GM12875 (cell line): ENCODE data around the gene GAGE10.

Experiments used
- H3K4me3 ChIP-seq: one replicate; pipeline ENCODE4 v1.5.1; 2011; ENCODE audit warnings: low read depth, low read length, control low read depth
- CTCF ChIP-seq: IDR thresholded peaks from 2 replicates; pipeline ENCODE4 v1.5.1; 2011; ENCODE audit warnings: low read depth, mild to moderate bottlenecking, control low read depth, inconsistent platforms, low read length, moderate library complexity, borderline replicate concordance; ENCODE audit not compliant: insufficient read depth

Gene GAGE10

DNA sequence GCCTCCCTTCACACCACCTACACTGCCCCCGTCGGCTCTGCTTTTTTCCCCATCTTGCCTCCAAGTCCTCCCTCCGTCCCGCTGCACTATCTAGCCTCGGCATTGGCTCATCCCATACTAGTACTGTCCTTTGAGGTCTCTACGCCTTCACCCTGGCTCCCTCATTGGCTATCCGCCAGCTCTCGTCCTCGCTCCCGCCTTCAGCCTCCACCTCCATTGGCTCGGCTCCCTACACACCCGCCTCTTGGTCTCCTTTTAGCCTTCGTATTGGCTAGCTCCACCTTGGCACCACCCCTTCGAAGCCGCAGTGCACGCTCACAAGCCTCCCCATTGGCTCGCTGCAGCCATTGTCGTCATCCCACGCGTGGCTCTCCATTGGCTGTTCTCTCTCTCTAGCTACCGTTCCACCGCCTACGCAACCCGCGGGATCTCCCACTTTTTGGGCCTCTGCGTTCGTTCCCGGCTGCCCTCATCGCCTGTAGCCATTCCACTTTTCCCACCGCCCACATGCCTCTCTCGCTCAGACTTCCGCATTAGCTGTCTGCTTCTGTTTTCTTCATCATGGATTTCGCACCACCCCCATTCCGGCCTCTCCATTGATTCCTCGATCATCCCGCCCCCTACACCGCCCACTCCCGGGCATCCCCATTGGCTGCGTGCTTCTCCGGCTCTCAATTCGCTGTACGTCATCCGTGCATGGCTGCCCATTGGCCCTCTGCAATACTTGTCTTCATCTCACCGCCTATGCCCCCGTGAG, 34.3 kb upstream of the GAGE10 start:
- TF ChIP-seq CTCF: no peak
- peak overlapping the region; percentile 73 for H3K4me3 ChIP-seq

DNA sequence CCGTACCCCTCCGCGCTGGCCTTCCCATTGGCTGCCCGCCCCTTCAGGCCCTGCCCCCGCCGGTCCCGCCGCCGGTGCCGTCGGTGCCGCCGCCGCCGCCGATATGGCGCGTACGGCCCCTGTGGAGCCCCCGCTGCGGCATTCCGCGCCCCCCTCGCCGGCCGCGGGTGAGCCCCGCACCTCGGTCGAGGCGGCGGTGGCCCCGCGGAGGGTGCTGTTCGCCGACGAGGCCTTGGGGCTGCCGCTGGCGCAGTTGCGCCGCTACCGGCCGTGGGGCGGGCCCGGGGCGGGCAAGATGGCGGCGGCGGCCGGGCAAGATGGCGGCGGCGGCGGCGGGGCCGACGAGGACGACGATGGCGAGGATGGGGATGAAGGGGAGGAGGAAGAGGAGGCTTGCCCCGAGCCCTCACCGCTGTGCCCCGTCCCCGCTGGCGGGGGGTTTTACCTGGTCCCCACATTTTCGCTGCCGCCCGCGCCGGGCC, 33.6 kb upstream of the GAGE10 start, which contains the start of gene PPP1R3F:
Gene PPP1R3F (plus strand): TSS at position 27 of the 482 bp plus-strand sequence. CDS start 77 bp downstream, at position 104.
- no peak for TF ChIP-seq CTCF
- H3K4me3 ChIP-seq: peak within 1 kb of the TSS; percentile 79

DNA sequence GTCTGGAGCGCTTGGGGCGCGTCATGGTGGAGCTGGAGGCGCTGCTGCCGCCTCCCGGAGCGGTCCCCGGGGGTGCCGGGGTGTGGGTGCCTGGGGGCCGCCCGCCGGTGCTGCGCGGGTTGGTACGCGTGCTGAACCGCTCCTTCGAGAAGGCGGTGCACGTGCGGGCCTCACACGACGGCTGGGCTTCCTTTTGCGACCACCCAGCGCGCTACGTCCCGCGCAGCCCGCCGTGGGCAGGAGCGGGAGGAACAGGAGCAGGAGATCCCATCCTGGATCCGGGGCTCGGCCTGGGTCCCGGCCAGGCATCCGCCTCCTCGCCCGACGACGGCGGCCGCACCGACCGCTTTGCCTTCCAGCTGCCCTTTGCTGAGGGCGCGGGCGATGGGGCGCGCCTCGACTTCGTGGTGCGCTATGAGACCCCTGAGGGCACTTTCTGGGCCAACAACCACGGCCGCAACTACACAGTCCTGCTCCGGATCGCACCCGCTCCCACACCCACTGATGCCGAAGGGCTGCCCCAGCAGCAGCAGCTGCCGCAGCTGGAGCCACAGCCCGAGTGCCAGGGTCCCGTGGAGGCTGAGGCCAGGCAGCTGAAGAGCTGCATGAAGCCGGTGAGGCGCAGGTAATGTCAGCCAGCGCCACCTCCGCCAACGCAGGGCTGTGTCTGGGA, 33.1 kb upstream of the GAGE10 start:
- no peak for TF ChIP-seq CTCF
- H3K4me3 ChIP-seq: peak overlapping the region; percentile 79

DNA sequence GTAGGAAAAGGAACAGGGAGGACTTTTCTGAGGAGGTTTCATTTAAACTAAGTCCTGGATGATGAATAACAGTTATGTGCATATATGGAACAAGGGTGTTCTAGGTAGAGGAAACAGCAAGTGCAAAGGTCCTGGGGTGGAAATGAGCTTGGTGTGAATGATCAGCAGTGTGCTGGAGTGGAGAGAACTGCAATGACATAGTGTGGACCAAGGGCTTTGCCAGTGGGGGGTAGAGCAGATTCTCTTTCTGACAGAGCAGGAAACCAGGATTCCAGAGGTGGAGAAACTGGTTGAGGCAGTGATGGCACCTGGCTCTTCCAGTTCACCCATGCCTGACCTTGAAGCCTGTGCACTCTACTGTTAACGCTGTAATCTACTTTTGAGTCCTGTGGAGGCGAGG, 32.1 kb upstream of the GAGE10 start:
- TF ChIP-seq CTCF: no peak

DNA sequence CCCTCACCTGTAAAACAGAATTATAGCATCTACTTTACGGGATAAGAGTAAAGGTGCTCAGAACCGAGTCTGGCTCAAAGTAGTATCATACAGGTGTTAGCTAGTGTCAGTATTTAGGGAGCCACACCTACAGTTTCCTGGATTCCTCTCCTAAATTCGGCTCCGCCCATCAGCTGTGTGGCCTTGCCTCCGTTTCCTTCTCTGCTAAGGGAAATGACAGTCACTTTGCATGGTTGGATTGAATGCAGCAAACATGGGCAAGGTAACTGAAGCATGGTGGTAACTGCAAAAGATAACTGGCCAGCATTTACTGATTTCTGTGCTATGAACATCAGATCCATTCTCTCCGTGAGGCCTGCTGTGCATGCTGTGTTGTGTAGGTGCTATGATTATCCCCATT, 31.0 kb upstream of the GAGE10 start:
- no peak for TF ChIP-seq CTCF
- H3K4me3 ChIP-seq: no peak overlapping the region

More for the DNA sequence above, 32.1 kb upstream of the GAGE10 start:
- no peak overlapping the region for H3K4me3 ChIP-seq

DNA sequence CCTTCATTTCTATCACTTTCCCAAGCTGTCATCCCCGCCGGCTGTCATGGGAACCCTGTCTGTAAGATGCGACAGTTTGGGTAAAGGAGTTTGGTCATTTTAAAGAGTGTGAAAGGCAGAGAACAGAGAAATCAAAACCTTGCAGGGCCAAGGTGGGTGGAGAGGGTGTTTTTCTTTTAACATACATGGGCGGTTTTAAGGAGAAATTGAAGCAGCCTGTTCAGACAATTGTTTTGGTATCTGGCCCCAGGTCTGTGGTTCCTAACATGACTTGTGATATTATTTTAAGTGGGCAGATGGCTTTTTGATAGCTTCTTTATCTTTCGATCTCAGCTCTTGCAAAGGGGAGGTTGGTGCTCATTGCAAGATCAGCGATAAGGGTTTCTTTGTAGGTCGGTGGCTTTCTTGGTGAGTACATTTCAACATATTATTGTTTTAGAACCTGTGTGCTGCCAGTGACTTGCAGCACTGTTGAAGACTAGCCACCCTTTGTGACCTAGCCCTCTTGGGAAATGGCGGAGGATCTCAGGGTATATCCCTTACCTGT, 30.2 kb upstream of the GAGE10 start:
- no peak for TF ChIP-seq CTCF
- no peak overlapping the region for H3K4me3 ChIP-seq
